Measurements from ENCODE around the gene ZCCHC3. TPM values are rescaled to one million over a fixed set of nuclear protein-coding genes. Genes with fewer than 3 reads are reported as not detected.

ZCCHC3 gene
- total RNA-seq, 1 experiment from 2014 or later: 22.2 TPM

DNA sequence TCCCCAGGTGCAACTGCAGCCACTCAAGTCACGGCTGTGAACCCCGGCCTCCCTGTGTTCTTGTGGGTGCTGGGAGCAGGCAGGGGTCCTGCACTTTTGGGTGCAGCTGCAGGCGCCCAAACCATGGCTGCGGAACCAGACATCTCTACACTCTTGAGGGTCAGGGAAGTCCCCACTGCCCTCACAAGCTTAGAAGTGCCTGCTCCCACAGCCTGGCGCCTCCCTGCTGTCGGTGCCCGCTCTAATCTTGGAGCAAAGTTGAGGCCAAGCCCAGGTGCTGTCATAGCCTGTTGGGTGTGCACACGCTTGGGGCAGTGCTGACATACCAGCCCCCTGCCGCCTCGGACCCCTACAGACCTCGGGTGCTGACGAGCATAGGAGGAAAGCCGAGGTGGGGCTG, 33.7 kb upstream of the ZCCHC3 start:
- H3K9ac ChIP-seq (ENCODE audit: low read length): no peak overlapping the region
- no peaks in the 10 kb centered on the region for H3K27me3 ChIP-seq (ENCODE audit: low read length)
- H3K9me3 ChIP-seq (ENCODE audit: low read length): no peaks in the 10 kb centered on the region
- H3K36me3 ChIP-seq (ENCODE audit: insufficient read depth, low read length): no peaks in the 10 kb centered on the region
- no peak overlapping the region for H3K27ac ChIP-seq (ENCODE audit: low read length)
- no peaks in the 10 kb centered on the region for H4K20me1 ChIP-seq (ENCODE audit: insufficient read depth, low read depth, low read length)
- H3K79me2 ChIP-seq (ENCODE audit: low read length): no peaks in the 10 kb centered on the region
- H3K4me1 ChIP-seq (ENCODE audit: low read length): peaks cover 9% of the 10 kb centered on the region
- H3K9me2 ChIP-seq (replicated peaks; ENCODE audit: insufficient read depth, low read length): no peaks in the 10 kb centered on the region
- no peak for DNase-seq
- H2AFZ ChIP-seq (ENCODE audit: low read length): no peak overlapping the region
- no peak overlapping the region for H3K4me3 ChIP-seq (ENCODE audit: low read length)
- no peak overlapping the region for H3K4me2 ChIP-seq (ENCODE audit: low read depth, low read length, poor library complexity, severe bottlenecking)

DNA sequence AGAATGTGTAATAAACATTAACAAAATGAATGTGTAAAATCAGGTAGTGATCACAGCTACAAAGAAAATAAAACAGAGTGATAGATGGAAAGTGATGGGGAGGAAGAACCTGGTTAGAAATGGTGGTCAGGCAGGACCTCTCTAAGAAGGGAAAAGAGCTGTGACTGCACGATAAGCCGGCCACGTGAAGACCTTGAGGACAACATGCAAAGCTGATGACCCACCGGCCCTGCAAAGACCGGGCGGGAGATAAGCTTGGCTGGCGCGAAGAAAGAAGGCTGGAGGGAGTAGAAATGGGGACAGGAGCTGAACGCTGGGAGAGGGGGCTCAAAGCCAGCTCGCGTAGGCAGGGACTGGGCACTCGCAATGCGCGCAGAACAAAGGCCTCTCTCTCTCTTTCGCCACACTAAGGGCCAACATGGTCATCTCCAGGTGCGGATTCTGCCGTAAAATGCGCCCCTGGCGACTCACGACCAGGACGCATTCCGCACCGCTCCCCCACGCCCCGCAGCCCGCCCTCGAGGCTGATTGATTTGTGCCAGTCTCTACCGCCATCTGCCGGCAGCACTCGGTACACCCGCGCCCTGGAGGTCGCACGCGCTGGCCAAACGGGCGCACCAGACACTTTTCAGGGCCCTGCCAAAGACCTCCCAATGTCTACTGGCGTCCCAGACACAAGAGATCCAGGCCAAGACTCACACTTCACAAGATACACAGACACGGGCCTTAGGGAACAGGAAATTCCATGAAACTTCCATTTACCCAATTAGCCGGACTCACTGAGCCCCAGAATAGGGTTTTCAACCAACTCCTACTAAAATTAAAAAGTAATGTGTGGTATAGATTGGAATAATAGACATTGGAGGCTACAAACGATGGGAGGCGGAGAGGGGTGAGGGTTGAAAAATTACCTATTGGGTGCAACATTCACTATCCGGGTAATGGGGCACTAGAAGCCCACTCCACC, 30.5 kb upstream of the ZCCHC3 start:
- Histone ChIP-seq H3K79me2 (ENCODE audit: low read length) (no peaks in the 10 kb centered on the region), H3K27me3 (ENCODE audit: low read length) (no peaks in the 10 kb centered on the region), H3K27ac (ENCODE audit: low read length) (no peak overlapping the region), H3K4me3 (ENCODE audit: low read length) (peak overlapping the region; percentile 58), H3K9ac (ENCODE audit: low read length) (peak overlapping the region; percentile 65), H3K9me3 (ENCODE audit: low read length) (no peaks in the 10 kb centered on the region), H3K4me1 (ENCODE audit: low read length) (peaks cover 9% of the 10 kb centered on the region), H3K4me2 (ENCODE audit: low read depth, low read length, poor library complexity, severe bottlenecking) (peak overlapping the region; percentile 73), H3K9me2 (replicated peaks; ENCODE audit: insufficient read depth, low read length) (no peaks in the 10 kb centered on the region), H2AFZ (ENCODE audit: low read length) (peak overlapping the region; percentile 99), H4K20me1 (ENCODE audit: insufficient read depth, low read depth, low read length) (no peaks in the 10 kb centered on the region), H3K36me3 (ENCODE audit: insufficient read depth, low read length) (no peaks in the 10 kb centered on the region)
- peak; percentile 96 for DNase-seq

DNA sequence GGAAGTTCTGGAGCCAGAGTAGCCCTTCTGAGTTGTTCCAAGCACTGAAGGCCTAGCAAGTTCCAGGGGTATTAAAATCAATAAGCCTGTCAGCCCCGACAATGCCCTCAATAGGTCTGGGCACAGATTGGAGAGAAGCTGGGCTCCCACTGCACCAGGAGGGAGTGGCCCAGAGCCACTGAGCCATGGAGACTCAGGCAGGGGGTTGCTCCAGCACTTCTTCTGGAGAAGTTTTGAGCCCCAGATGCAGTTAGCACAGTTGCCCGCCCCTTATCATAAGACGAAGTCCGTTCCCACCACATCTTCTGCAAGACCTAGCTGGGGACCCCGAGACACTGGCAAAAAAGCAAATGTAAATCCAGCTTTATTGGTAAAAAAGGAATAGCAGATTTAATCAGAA, 26.9 kb upstream of the ZCCHC3 start:
- Histone ChIP-seq H4K20me1 (ENCODE audit: insufficient read depth, low read depth, low read length) (no peaks in the 10 kb centered on the region), H3K79me2 (ENCODE audit: low read length) (no peaks in the 10 kb centered on the region), H3K4me3 (ENCODE audit: low read length) (no peak overlapping the region), H3K9ac (ENCODE audit: low read length) (no peak overlapping the region), H3K27me3 (ENCODE audit: low read length) (no peaks in the 10 kb centered on the region), H3K27ac (ENCODE audit: low read length) (no peak overlapping the region), H3K4me2 (ENCODE audit: low read depth, low read length, poor library complexity, severe bottlenecking) (no peak overlapping the region), H3K9me2 (replicated peaks; ENCODE audit: insufficient read depth, low read length) (no peaks in the 10 kb centered on the region), H2AFZ (ENCODE audit: low read length) (no peak overlapping the region), H3K4me1 (ENCODE audit: low read length) (peaks cover 9% of the 10 kb centered on the region), H3K36me3 (ENCODE audit: insufficient read depth, low read length) (no peaks in the 10 kb centered on the region), H3K9me3 (ENCODE audit: low read length) (no peaks in the 10 kb centered on the region)
- DNase-seq: no peak

DNA sequence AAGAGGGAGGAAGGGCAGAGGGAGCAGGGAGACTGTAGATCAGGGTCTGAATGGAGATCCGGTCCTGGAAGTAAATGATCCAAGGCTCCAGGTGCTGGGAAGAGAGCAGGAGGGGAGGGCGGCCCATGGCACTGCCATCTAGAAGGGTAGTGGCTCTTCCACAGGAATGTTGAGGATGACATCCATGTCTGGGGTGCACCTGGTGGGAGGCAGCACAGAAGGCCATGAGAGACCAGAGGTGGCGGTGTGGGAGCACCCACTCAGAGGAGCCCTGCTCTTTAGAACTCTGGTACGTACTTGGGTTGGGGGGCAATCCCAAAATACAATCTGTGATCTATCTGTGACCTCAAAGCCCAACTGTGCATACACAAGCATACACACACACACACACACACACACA, 26.3 kb upstream of the ZCCHC3 start:
- DNase-seq: no peak
- Histone ChIP-seq H3K27me3 (ENCODE audit: low read length) (no peaks in the 10 kb centered on the region), H3K27ac (ENCODE audit: low read length) (no peak overlapping the region), H3K79me2 (ENCODE audit: low read length) (no peaks in the 10 kb centered on the region), H3K9me2 (replicated peaks; ENCODE audit: insufficient read depth, low read length) (no peaks in the 10 kb centered on the region), H3K4me1 (ENCODE audit: low read length) (peaks cover 9% of the 10 kb centered on the region), H3K9ac (ENCODE audit: low read length) (no peak overlapping the region), H3K36me3 (ENCODE audit: insufficient read depth, low read length) (no peaks in the 10 kb centered on the region), H4K20me1 (ENCODE audit: insufficient read depth, low read depth, low read length) (no peaks in the 10 kb centered on the region), H3K4me2 (ENCODE audit: low read depth, low read length, poor library complexity, severe bottlenecking) (no peak overlapping the region), H2AFZ (ENCODE audit: low read length) (no peak overlapping the region), H3K9me3 (ENCODE audit: low read length) (no peaks in the 10 kb centered on the region), H3K4me3 (ENCODE audit: low read length) (no peak overlapping the region)

DNA sequence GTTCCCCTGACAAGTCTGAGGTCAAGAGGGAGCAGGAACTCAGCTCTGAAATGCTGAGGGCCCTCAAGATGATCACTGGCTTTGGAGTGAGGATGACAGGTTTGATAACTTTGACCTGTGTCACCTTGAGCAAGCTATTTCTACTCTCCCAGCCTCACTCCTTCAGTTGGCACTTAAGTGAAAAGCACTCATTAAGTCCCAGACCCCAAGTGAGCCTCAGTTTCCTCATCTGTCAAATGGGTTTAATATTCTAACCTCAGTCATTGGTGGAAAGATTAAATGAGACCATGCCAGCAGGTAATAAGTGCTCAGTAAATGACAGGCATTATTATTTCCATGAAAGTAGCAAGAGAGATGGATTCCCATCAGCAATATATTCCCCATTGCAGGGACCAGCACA, 25.8 kb upstream of the ZCCHC3 start:
- Histone ChIP-seq H2AFZ (ENCODE audit: low read length) (no peak overlapping the region), H3K9me3 (ENCODE audit: low read length) (no peaks in the 10 kb centered on the region), H3K9me2 (replicated peaks; ENCODE audit: insufficient read depth, low read length) (no peaks in the 10 kb centered on the region), H3K79me2 (ENCODE audit: low read length) (no peaks in the 10 kb centered on the region), H3K4me2 (ENCODE audit: low read depth, low read length, poor library complexity, severe bottlenecking) (no peak overlapping the region), H3K36me3 (ENCODE audit: insufficient read depth, low read length) (no peaks in the 10 kb centered on the region), H3K4me3 (ENCODE audit: low read length) (no peak overlapping the region), H4K20me1 (ENCODE audit: insufficient read depth, low read depth, low read length) (no peaks in the 10 kb centered on the region), H3K9ac (ENCODE audit: low read length) (no peak overlapping the region), H3K27ac (ENCODE audit: low read length) (no peak overlapping the region), H3K4me1 (ENCODE audit: low read length) (peaks cover 6% of the 10 kb centered on the region), H3K27me3 (ENCODE audit: low read length) (no peaks in the 10 kb centered on the region)
- DNase-seq: no peak

DNA sequence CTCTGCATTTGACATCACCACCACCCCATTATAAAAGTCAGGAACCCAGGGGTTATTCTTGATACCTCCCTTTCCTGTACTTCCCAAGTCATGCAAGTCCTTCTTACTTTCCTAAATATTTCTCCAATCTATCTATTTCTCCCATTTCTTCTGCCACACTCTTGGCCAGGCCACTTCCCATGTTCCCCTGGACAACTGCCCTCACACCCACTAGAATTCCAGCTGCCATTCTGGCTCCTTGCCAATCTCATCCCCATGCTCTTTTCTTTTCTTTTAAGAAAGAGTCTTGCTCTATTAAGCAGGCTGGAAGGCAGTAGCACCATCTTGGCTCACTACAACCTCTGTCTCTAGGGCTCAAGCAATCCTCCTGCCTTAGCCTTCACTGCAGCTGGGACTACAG, 24.7 kb upstream of the ZCCHC3 start:
- Histone ChIP-seq H3K9ac (ENCODE audit: low read length) (no peak overlapping the region), H3K9me3 (ENCODE audit: low read length) (no peaks in the 10 kb centered on the region), H3K4me3 (ENCODE audit: low read length) (no peak overlapping the region), H3K4me1 (ENCODE audit: low read length) (no peaks in the 10 kb centered on the region), H3K4me2 (ENCODE audit: low read depth, low read length, poor library complexity, severe bottlenecking) (no peak overlapping the region), H3K9me2 (replicated peaks; ENCODE audit: insufficient read depth, low read length) (no peaks in the 10 kb centered on the region), H4K20me1 (ENCODE audit: insufficient read depth, low read depth, low read length) (no peaks in the 10 kb centered on the region), H3K79me2 (ENCODE audit: low read length) (no peaks in the 10 kb centered on the region), H2AFZ (ENCODE audit: low read length) (no peak overlapping the region), H3K36me3 (ENCODE audit: insufficient read depth, low read length) (no peaks in the 10 kb centered on the region), H3K27me3 (ENCODE audit: low read length) (no peaks in the 10 kb centered on the region), H3K27ac (ENCODE audit: low read length) (no peak overlapping the region)
- DNase-seq: no peak

DNA sequence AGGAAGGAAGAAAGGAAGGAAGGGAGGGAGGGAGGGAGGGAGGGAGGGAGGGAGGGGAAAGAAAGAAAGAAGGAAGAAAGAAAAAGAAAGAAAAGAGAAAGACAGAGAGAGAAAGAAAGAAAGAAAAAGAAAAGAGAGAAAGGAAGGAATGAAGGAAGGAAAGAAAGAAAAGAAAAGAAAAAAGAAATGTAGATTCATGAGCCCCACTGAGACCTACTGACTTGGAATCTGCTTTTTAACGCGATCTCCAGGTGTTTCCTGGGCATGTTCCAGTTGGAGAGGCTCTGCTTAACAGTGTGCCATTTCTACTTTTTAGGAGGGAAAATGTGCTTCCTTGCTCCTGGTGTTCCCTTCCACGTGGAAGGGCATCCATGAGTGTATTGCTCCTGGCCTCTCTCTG, 23.5 kb upstream of the ZCCHC3 start:
- H3K4me1 ChIP-seq (ENCODE audit: low read length): no peaks in the 10 kb centered on the region
- no peak overlapping the region for H3K4me2 ChIP-seq (ENCODE audit: low read depth, low read length, poor library complexity, severe bottlenecking)
- no peaks in the 10 kb centered on the region for H3K27me3 ChIP-seq (ENCODE audit: low read length)
- H4K20me1 ChIP-seq (ENCODE audit: insufficient read depth, low read depth, low read length): no peaks in the 10 kb centered on the region
- no peak overlapping the region for H3K27ac ChIP-seq (ENCODE audit: low read length)
- no peaks in the 10 kb centered on the region for H3K9me2 ChIP-seq (replicated peaks; ENCODE audit: insufficient read depth, low read length)
- DNase-seq: no peak
- H3K4me3 ChIP-seq (ENCODE audit: low read length): no peak overlapping the region
- no peaks in the 10 kb centered on the region for H3K79me2 ChIP-seq (ENCODE audit: low read length)
- no peak overlapping the region for H2AFZ ChIP-seq (ENCODE audit: low read length)
- H3K36me3 ChIP-seq (ENCODE audit: insufficient read depth, low read length): no peaks in the 10 kb centered on the region
- H3K9ac ChIP-seq (ENCODE audit: low read length): no peak overlapping the region
- H3K9me3 ChIP-seq (ENCODE audit: low read length): no peaks in the 10 kb centered on the region

DNA sequence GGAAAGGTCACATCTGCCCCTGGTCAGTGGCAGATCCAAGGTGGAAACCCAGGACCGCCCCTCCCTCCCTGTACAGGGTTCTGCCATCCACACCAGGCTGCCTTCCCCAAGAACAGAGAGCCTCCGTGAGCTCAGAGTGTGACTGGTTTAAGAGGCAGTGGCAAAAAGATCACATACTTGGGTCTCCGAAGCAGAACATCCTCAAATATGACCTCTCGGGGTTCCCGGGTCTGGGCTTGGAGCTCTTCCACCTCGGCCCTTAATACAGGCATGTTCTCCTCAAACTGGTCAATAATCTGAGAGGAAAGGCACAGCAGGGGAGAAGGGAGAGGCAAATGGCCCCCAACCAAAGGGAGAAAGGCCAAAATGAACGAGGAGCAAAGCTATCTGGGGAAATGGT, 21.6 kb upstream of the ZCCHC3 start:
- H3K4me1 ChIP-seq (ENCODE audit: low read length): no peaks in the 10 kb centered on the region
- H3K79me2 ChIP-seq (ENCODE audit: low read length): no peaks in the 10 kb centered on the region
- H3K9ac ChIP-seq (ENCODE audit: low read length): no peak overlapping the region
- no peak overlapping the region for H3K27ac ChIP-seq (ENCODE audit: low read length)
- H3K36me3 ChIP-seq (ENCODE audit: insufficient read depth, low read length): no peaks in the 10 kb centered on the region
- no peak overlapping the region for H3K4me2 ChIP-seq (ENCODE audit: low read depth, low read length, poor library complexity, severe bottlenecking)
- H3K9me2 ChIP-seq (replicated peaks; ENCODE audit: insufficient read depth, low read length): no peaks in the 10 kb centered on the region
- H3K4me3 ChIP-seq (ENCODE audit: low read length): no peak overlapping the region
- DNase-seq: no peak
- H4K20me1 ChIP-seq (ENCODE audit: insufficient read depth, low read depth, low read length): no peaks in the 10 kb centered on the region
- H3K27me3 ChIP-seq (ENCODE audit: low read length): no peaks in the 10 kb centered on the region
- no peaks in the 10 kb centered on the region for H3K9me3 ChIP-seq (ENCODE audit: low read length)
- H2AFZ ChIP-seq (ENCODE audit: low read length): no peak overlapping the region
